OCI-LY3 (cell line): ENCODE measurements around the gene H2AZ2.

ENCODE experiments used
- H2AFZ ChIP-seq: fragments of 200-600, 300-600 bp; shearing (Covaris generic); 2 replicates; pipeline ENCODE4 v1.6.0; 2014; ENCODE audit warnings: antibody characterized with exemption, low read depth, low read length
- H3K27ac ChIP-seq: fragments of 200-600, 300-600 bp; sonication (generic); 2 replicates; pipeline ENCODE4 v1.5.1; 2014; ENCODE audit warnings: mild to moderate bottlenecking, low read length, moderate library complexity, mixed read lengths
- H3K27me3 ChIP-seq: fragments of 200-600, 300-600 bp; sonication (generic); 2 replicates; pipeline ENCODE4 v1.6.1; 2014; ENCODE audit warnings: low read depth, low read length, mixed read lengths
- H3K36me3 ChIP-seq: fragments of 200-600, 300-600 bp; sonication (generic); replicated peaks from 2 replicates; pipeline ENCODE3; 2014; ENCODE audit warnings: low read depth, low read length, mixed read lengths
- H3K4me1 ChIP-seq: fragments of 300-600, 200-600 bp; sonication (generic); 2 replicates; pipeline ENCODE4 v1.6.1; 2014; ENCODE audit warnings: low read length, mixed read lengths
- H3K4me2 ChIP-seq: fragments of 200-600, 300-600 bp; sonication (generic); 2 replicates; pipeline ENCODE4 v1.6.1; 2014; ENCODE audit warnings: low read length, mixed read lengths
- H3K4me3 ChIP-seq: fragments of 300-600, 200-600 bp; sonication (generic); 2 replicates; pipeline ENCODE4 v1.5.1; 2014; ENCODE audit warnings: antibody characterized with exemption, mild to moderate bottlenecking, low read length, moderate library complexity
- H3K79me2 ChIP-seq: fragments of 300-600, 200-600 bp; shearing (Covaris generic); 2 replicates; pipeline ENCODE4 v1.6.1; 2014; ENCODE audit warnings: mild to moderate bottlenecking, low read length, mixed read lengths
- H3K9ac ChIP-seq: fragments of 300-600, 200-600 bp; shearing (Covaris generic); 2 replicates; pipeline ENCODE4 v1.6.0; 2014; ENCODE audit warnings: mild to moderate bottlenecking, low read length, moderate library complexity
- H3K9me3 ChIP-seq: fragments of 200-600, 300-600 bp; shearing (Covaris generic); 2 replicates; pipeline ENCODE4 v1.6.1; 2014; ENCODE audit warnings: low read length, mixed read lengths; ENCODE audit not compliant: insufficient read depth
- H4K20me1 ChIP-seq: fragments of 200-600, 300-600 bp; sonication (generic); 2 replicates; pipeline ENCODE4 v1.6.1; 2016; ENCODE audit warnings: low read length, mixed read lengths; ENCODE audit not compliant: insufficient read depth
- EZH2phosphoT487 ChIP-seq: fragments of 200-600 bp; shearing (Covaris generic); IDR thresholded peaks from 2 replicates; pipeline ENCODE4 v1.6.1; 2018; ENCODE audit warnings: antibody characterized with exemption, mixed run types, low read depth
- TF ChIP-seq, protein P1 (sequence below): fragments of 200-600, 300-600 bp; sonication (generic); IDR thresholded peaks from 2 replicates; pipeline ENCODE4 v1.5.1; 2014; ENCODE audit warnings: antibody characterized with exemption, low read length, low read depth

Gene H2AZ2

GRCh38 chr7:44784364-44784763 is 63.5 kb downstream of the H2AZ2 start:
- Histone ChIP-seq H3K4me1 (no peaks in the 10 kb centered on the region), H2AFZ (no peak overlapping the region), H3K4me2 (no peak overlapping the region), H3K9me3 (no peaks in the 10 kb centered on the region), H4K20me1 (no peaks in the 10 kb centered on the region), H3K27ac (no peak overlapping the region), H3K79me2 (no peaks in the 10 kb centered on the region), H3K27me3 (no peaks in the 10 kb centered on the region), H3K36me3 (no peaks in the 10 kb centered on the region), H3K9ac (no peak overlapping the region), H3K4me3 (no peak overlapping the region)
- TF ChIP-seq, protein P1, sequence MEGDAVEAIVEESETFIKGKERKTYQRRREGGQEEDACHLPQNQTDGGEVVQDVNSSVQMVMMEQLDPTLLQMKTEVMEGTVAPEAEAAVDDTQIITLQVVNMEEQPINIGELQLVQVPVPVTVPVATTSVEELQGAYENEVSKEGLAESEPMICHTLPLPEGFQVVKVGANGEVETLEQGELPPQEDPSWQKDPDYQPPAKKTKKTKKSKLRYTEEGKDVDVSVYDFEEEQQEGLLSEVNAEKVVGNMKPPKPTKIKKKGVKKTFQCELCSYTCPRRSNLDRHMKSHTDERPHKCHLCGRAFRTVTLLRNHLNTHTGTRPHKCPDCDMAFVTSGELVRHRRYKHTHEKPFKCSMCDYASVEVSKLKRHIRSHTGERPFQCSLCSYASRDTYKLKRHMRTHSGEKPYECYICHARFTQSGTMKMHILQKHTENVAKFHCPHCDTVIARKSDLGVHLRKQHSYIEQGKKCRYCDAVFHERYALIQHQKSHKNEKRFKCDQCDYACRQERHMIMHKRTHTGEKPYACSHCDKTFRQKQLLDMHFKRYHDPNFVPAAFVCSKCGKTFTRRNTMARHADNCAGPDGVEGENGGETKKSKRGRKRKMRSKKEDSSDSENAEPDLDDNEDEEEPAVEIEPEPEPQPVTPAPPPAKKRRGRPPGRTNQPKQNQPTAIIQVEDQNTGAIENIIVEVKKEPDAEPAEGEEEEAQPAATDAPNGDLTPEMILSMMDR, result no peak
- TF ChIP-seq EZH2phosphoT487, result no peak

DNA sequence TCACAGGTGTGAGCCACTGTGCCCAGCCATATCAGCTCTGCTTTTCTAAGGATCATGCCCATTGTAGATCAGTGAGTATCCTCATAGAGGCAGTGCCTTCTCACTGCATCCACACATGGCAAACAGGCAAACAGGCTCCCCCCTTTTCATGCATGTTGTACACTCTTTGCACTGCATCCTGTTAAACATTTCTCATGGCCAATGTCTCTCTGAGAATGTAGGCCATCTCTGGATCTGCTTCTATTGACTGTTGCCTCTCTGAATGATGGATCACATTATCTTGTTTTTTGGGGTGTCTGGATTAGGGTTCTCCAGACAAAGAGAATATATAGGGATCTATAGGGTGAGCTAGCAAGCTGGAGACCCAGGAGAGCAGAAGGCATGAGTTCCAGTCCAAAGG is 64.5 kb downstream of the H2AZ2 start:
- H3K9me3 ChIP-seq, result no peaks in the 10 kb centered on the region
- H2AFZ ChIP-seq, result no peak overlapping the region
- no peaks in the 10 kb centered on the region for H3K79me2 ChIP-seq
- H4K20me1 ChIP-seq, result no peaks in the 10 kb centered on the region
- H3K27me3 ChIP-seq, result no peaks in the 10 kb centered on the region
- no peak overlapping the region for H3K4me2 ChIP-seq
- H3K36me3 ChIP-seq, result no peaks in the 10 kb centered on the region
- TF ChIP-seq, protein P1, result no peak
- TF ChIP-seq EZH2phosphoT487, result no peak
- no peaks in the 10 kb centered on the region for H3K4me1 ChIP-seq
- H3K4me3 ChIP-seq, result no peak overlapping the region
- no peak overlapping the region for H3K27ac ChIP-seq
- no peak overlapping the region for H3K9ac ChIP-seq

DNA sequence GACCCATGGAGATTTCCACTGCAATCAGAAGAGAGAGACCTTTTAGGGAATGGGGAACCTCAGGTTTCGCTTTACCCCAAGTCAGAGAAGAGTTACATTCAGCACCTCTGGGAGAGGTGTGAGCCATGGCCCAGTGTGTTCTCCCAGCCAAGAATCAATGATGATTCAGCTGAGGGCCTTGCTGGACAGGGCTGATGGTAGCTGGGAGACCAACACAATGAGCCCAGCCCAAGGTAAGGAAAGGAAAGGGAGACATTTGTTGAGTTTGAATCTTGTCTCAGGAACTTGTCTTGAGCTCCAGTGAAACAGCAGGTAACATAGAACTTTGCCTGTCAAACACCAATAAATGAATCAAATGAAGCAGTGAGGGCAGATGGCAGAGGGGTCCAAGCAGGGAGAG is 65.4 kb downstream of the H2AZ2 start:
- Histone ChIP-seq H3K9me3 (no peaks in the 10 kb centered on the region), H3K4me3 (no peak overlapping the region), H3K9ac (no peak overlapping the region), H3K4me1 (no peaks in the 10 kb centered on the region), H2AFZ (no peak overlapping the region), H4K20me1 (no peaks in the 10 kb centered on the region), H3K27me3 (no peaks in the 10 kb centered on the region), H3K36me3 (no peaks in the 10 kb centered on the region), H3K4me2 (no peak overlapping the region), H3K27ac (no peak overlapping the region), H3K79me2 (no peaks in the 10 kb centered on the region)
- TF ChIP-seq EZH2phosphoT487, result no peak
- TF ChIP-seq, protein P1, result no peak
